DMS114 treated with DMSO at 0.1 percent for 48 hours (cell line): ENCODE results near the gene CEP68.
"Not testable (repeated sequence)": the region's sequence is repeated elsewhere in the genome, so short reads cannot be mapped to it uniquely, and the experiment has no call there.

ENCODE experiments used
- DNase-seq: peaks from one replicate; lab custom pipeline; 2025; ENCODE audit not compliant: unreplicated experiment; lab: John Stamatoyannopoulos, UW

CEP68 gene

GRCh38 chr2:65079017-65079416 lies 22.8 kb downstream of the CEP68 start:
- no peak for DNase-seq

GRCh38 chr2:65081232-65081685 lies 25.0 kb downstream of the CEP68 start:
- DNase-seq = no peak

DNA sequence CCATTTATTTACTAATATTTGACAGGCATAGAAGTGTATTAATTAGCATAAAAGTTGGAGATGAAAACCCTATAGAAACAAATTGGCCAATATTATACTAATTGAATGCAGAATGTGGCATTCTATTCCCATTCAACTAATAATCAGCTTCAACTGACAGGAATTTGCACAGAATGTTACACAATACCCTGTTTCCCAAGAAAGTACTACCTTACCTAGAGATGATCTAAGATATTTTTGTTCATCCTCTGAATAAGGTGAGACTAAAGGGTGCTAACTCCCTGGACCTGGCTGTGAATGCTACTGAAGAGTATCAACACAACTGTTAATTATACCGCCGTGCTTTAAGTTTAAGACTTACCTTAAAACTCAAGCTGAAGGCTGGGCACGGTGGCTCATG lies 28.9 kb downstream of the CEP68 start:
- no peak for DNase-seq

GRCh38 chr2:65092791-65093190 lies 36.6 kb downstream of the CEP68 start:
- DNase-seq = no peak

DNA sequence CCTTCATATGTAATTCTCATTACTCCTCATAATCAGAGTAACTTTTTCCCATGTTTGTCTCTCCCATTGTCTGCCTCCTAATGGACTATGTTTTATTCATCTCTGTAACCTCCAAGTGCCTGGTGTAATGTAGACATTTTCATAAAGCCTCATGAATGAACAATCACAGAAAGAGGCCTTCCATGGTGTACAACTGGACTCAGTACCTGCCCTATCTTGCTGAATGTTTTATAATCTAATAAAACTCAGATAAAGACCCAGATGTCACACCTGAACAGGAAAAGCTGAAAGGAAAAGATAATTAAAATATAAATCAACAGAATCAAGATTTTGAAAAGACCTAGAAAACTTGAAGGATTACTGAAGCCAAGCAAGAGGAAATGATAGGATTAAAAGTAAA lies 37.0 kb downstream of the CEP68 start:
- DNase-seq = no peak

DNA sequence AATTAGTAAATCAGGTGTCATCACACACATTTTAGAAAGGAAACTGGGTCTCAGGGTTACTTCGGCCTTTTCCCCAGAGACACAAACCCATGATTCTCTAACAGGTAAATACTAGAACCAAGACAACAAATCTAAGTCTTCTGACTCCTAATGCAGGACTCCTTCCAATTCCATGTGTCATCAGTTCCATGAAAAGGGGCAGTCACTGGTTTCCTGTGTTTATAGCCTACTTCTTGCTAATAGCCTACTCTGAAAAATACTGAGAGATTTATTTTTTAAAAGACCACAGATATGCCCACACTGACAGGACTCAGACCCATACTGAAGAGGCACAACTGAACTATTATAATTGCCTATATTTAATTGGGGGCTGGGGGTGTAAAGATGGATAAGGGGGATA lies 40.7 kb downstream of the CEP68 start:
- no peak for DNase-seq

DNA sequence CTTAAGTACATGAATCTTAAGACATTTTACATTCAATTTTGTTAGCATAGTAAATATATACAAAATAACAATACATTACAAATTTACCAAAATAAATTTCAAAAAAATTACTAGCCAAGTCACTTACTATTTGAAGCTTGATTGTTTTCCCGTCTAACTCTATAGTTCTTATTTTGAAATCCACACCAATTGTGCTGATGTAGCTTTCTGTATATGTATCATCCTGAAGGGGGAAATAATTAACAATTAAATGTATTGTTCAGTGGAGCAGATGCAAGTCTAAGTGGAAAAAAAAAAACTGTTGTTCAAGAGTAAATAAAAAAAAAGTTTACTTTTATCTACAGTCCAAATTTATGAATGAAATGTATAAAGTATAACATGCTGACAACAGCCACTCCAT lies 41.6 kb downstream of the CEP68 start:
- no peak for DNase-seq

DNA sequence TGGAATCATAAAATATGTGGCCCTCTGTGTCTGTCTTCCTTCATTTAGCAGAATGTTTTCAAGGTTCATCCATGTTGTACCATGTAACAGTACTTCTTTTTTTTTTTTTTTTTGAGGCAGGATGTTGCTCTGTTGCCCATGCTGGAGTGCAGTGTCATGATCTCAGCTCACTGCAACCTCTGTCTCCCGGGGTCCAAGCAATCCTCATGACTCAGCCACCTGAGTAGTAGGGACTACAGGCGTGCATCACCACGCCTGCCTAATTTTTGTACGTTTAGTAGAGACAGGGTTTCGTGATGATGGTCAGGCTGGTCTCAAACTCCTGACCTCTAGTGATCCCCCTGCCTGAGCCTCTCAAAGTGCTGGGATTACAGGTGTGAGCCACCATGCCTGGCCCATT lies 42.5 kb downstream of the CEP68 start:
- DNase-seq = no peak

DNA sequence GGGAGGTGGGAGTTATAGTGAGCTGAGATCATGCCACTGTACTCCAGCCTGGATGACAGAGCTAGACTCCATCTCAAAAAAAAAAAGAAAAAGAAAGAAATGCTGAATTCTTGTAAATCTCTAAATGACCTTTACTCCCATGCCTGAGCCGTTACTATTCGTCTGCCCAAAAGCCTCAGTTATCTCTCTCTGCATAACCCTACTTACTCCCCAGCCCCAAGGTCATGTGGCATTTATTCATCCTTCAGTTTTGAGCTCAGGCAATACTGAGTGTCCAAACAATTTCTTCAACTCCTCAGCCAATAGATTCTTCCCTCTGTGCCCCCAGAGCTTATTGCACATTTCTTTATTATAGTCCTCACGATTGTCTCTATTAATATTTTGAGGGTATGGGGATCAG lies 44.9 kb downstream of the CEP68 start:
- no peak for DNase-seq

DNA sequence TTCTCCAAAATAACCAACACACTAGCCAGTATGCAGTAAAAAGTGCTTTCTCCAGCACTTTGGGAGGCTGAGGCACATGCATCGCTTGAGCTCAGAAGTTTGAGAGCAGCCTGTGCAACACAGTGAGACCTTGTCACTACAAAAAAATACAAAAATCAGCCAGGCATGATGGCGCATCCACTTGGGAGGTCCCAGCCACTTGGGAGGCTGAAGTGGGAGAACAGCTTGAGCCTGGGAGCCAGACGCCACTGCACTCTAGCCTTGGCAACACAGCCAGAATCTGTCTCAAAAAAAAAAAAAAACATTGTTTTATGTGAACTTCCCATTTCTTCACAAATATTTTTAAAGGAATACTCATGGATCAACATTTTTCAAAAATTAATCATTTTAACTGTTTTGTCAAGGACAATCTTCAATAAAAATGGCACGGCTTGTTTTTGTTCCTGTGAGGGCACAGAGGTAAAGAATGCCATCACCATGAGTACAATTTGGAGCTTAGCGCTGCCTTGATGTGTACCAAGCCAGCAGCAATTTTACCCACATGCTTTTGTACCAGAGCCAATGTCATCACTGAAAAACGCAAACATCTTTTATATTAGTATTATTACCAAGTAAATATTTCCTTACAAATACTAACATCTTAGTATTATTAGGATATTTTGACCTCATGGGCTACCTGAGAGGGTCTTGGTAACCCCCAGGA lies 46.9 kb downstream of the CEP68 start:
- no peak for DNase-seq

DNA sequence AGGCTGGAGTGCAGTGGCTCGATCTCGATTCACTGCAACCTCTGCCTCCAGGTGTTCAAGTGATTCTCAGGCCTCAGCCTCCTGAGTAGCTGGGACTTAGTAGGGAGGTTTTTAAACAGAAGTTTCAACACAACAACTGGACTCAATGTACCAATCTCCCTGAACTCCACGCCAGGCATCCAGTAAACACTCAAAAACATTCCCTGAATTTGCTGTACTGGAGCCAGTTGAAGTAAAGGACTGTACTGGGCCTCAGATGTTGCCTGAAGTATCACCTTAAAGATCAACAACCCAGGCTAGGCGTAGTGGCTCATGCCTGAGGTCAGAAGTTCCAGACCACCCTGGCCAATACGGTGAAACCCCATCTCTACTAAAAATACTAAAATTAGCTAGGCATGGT lies 51.3 kb downstream of the CEP68 start:
- DNase-seq = no peak

DNA sequence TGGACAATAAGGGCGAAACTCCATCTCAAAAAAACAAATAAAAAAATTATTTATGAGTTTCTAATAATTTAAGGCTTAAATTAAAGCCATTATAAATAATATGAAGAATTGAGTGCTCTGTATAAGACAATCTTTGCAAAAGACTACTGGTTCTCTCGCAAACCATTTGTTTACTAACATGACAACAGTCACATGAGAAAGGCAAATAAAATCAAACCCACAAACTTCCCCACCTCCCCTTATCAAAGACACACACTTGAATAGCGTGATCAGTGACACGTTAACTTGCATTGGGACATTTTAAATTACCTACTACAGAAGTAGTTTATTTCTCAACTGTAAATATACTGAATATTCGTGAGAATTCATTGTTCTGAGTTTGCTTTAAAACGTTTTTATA lies 52.6 kb downstream of the CEP68 start:
- no peak for DNase-seq

DNA sequence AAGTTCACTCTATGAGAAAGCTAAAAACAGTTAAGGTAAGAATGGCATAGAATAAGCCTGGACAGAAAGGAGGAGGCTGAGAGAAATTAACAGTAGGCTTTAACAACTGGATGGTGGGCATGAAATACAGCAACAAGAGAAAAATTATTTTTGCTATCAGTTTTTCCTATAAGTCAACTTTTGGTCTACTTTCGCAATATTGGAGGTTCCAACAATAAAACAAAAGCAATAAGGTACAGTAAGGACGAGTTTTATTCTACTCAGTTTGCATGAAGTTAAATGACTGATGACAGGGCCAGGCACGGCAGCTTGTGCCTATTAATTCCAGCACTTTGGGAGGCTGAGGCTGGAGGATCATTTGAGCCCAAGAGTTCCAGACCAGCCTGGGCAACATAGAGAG lies 56.4 kb downstream of the CEP68 start:
- DNase-seq = no peak

DNA sequence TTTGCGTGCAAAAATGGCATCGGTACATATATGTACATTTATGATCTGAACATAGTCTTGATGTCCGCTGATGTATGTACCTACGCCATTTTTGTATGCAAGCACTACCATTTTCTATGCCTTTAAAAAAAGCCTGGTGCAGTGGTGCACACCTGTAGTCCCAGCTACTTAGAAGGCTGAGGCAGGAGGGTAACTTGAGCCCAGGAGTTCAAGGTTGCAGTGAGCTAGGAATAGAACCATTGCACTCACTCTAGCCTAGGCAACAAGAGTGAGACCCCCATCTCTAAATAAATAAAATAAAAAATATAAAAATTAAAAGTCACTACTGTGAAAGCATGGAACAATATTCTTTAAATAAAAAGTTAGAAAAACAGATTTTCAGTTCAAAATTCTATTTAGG lies 57.0 kb downstream of the CEP68 start:
- no peak for DNase-seq

GRCh38 chr2:65113816-65114215 lies 57.6 kb downstream of the CEP68 start:
- no peak for DNase-seq

DNA sequence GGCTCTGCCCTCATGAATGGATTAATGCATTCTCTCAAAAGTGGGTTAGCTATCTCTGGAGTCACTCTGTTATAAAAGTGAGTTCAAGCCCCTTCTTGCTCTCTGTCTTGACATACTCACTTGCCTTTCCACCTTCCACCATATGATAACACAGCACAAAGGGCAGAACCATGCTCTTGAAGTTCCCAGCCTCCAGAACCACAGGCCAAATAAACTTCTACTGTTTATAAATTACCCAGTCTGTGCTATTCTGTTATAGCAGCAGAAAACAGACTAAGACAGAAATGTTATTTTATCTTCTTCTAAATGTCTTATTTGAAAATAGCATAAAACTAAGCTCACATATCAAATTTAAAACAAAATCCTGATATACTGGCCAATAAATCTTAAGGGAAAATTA lies 58.7 kb downstream of the CEP68 start:
- no peak for DNase-seq

- DNase-seq = no peak
Measured at GRCh38 chr2:65116645-65117044, 60.4 kb downstream of the CEP68 start.

- no peak for DNase-seq
Measured at GRCh38 chr2:65120990-65121693, 64.9 kb downstream of the CEP68 start.

DNA sequence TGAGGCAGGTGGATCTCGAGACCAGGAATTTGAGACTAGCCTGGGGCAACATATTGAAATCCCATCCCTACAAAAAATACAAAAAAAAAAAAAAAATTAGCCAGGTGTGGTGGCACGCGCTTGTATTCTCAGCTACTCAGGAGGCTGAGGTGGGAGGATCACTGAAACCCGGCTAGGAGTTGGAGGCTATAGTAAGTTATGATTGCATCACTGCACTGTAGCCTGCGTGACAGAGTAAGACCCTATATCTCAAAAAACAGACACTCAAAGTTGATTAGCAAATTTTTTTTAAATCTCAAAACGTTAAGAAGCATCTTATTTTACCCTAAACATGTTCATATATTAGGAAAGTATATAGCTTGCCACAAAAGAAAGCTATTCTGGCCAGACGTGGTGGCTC lies 66.1 kb downstream of the CEP68 start:
- DNase-seq = no peak

DNA sequence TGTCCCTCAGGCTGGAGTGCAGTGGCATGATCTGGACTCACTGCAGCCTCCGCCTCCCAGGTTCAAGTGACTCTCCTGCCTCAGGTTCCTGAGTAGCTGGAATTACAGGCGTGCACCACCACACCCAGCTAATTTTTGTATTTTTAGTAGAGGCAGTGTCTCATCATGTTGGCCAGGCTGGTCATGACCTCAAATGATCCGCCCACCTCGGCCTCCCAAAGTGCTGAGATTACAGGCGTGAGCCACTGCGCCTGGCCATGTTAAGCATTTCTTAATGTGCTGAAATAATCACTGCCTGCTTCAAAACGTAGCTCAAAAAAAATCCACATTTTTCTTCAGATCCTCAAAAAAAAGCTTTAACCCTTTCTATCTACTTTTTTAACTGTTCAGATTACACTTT lies 69.2 kb downstream of the CEP68 start:
- DNase-seq = not testable (repeated sequence)

GRCh38 chr2:65128297-65129190 lies 72.3 kb downstream of the CEP68 start:
- no peak for DNase-seq

- DNase-seq = no peak
Measured at GRCh38 chr2:65129286-65129825, 73.1 kb downstream of the CEP68 start.
